BLaER1 (cell line): ENCODE data around the gene CLN6.
"Not testable (repeated sequence)": the region's sequence is repeated elsewhere in the genome, so short reads cannot be mapped to it uniquely, and the experiment has no call there.

Experiments used
- H3K27ac ChIP-seq: shearing (Covaris generic); formaldehyde crosslinking; 2 replicates; pipeline ENCODE4 v1.8.1; 2022
- H3K27me3 ChIP-seq: shearing (Covaris generic); formaldehyde crosslinking; 2 replicates; pipeline ENCODE4 v1.8.1; 2022
- H3K36me3 ChIP-seq: shearing (Covaris generic); formaldehyde crosslinking; 2 replicates; pipeline ENCODE4 v1.8.1; 2022
- H3K4me1 ChIP-seq: shearing (Covaris generic); formaldehyde crosslinking; 2 replicates; pipeline ENCODE4 v1.8.1; 2022
- H3K4me2 ChIP-seq: shearing (Covaris generic); formaldehyde crosslinking; 2 replicates; pipeline ENCODE4 v1.8.1; 2022
- H3K4me3 ChIP-seq: shearing (Covaris generic); formaldehyde crosslinking; 2 replicates; pipeline ENCODE4 v1.8.1; 2022
- H3K9ac ChIP-seq: shearing (Covaris generic); formaldehyde crosslinking; 2 replicates; pipeline ENCODE4 v1.8.1; 2022
- H3K9me3 ChIP-seq: shearing (Covaris generic); formaldehyde crosslinking; 2 replicates; pipeline ENCODE4 v1.8.1; 2022
- H4K20me1 ChIP-seq: shearing (Covaris generic); formaldehyde crosslinking; 2 replicates; pipeline ENCODE4 v1.8.1; 2022
- Cebpa-rat ChIP-seq: shearing (Covaris generic); IDR thresholded peaks from 2 replicates; pipeline ENCODE4 v1.8.1; 2022

CLN6 gene

GRCh38 chr15:68224546-68225250 lies 4.8 kb downstream of the CLN6 start:
- peaks cover 67% of the 10 kb centered on the region for H3K4me1 ChIP-seq
- peak overlapping the region; percentile 94 for H3K4me2 ChIP-seq
- peaks cover 20% of the 10 kb centered on the region for H3K9me3 ChIP-seq
- H4K20me1 ChIP-seq: no peaks in the 10 kb centered on the region
- peaks cover 20% of the 10 kb centered on the region for H3K36me3 ChIP-seq
- H3K27me3 ChIP-seq: no peaks in the 10 kb centered on the region
- H3K27ac ChIP-seq: peak overlapping the region; percentile 100
- TF ChIP-seq Cebpa-rat: no peak
- peak overlapping the region; percentile 56; the same call in 1 of the 2 replicates for H3K9ac ChIP-seq
- H3K4me3 ChIP-seq: peak overlapping the region; percentile 27; the same call in 1 of the 2 replicates

DNA sequence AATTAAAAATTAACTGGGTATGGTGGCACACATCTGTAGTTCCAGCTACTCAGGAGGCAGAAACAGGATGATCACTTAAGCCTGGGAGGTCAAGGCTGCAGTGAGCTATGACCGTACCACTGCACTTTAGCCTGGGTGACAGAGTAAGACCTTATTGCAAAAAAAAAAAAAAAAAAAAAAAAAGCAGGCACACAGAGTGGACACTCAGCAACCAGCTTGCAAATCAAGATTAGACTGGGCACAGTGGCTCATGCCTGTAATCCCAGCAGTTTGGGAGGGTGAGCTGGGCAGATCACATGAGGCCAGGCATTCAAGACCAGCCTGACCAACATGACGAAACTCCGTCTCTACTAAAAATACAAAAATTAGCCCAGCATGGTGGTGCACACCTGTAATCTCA lies 5.4 kb downstream of the CLN6 start:
- no peaks in the 10 kb centered on the region for H3K27me3 ChIP-seq
- peaks cover 73% of the 10 kb centered on the region for H3K4me1 ChIP-seq
- peaks cover 26% of the 10 kb centered on the region for H3K9me3 ChIP-seq
- peaks cover 26% of the 10 kb centered on the region for H3K36me3 ChIP-seq
- H3K4me2 ChIP-seq: peak overlapping the region; percentile 94
- H4K20me1 ChIP-seq: no peaks in the 10 kb centered on the region
- H3K4me3 ChIP-seq: peak overlapping the region; percentile 27; the same call in 1 of the 2 replicates
- TF ChIP-seq Cebpa-rat: no peak
- peak overlapping the region; percentile 56; the same call in 1 of the 2 replicates for H3K9ac ChIP-seq
- H3K27ac ChIP-seq: peak overlapping the region; percentile 100

DNA sequence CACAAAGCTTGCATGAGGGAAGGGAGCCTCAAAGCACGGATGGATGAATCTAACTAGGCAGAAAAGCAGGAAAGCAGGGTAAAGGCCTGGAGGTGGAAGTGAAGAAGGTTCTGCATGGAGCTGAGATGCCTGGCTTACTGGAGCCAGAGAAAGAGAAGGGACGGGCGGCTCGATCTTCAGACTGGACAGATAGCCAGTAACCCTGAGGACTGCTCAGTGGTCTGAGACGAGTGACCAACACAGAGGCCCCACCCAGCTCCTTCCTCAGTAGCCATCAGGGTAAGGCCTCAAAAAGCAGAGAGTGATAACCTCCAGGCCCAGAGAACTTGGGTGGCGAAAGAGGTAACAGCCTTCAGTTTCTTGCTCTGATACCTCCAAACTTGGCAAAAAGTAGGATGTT lies 6.4 kb downstream of the CLN6 start:
- peaks cover 27% of the 10 kb centered on the region for H3K9me3 ChIP-seq
- peaks cover 71% of the 10 kb centered on the region for H3K4me1 ChIP-seq
- H3K9ac ChIP-seq: peak overlapping the region; percentile 56; the same call in 1 of the 2 replicates
- TF ChIP-seq Cebpa-rat: no peak
- peak overlapping the region; percentile 100 for H3K27ac ChIP-seq
- no peak overlapping the region for H3K4me3 ChIP-seq
- H3K4me2 ChIP-seq: peak overlapping the region; percentile 94
- no peaks in the 10 kb centered on the region for H3K27me3 ChIP-seq
- H3K36me3 ChIP-seq: peaks cover 35% of the 10 kb centered on the region
- H4K20me1 ChIP-seq: no peaks in the 10 kb centered on the region

GRCh38 chr15:68222432-68222743 lies 7.1 kb downstream of the CLN6 start:
- H3K4me3 ChIP-seq, H3K4me2 ChIP-seq, H4K20me1 ChIP-seq, H3K9ac ChIP-seq, H3K27me3 ChIP-seq: not testable (repeated sequence)
- H3K4me1 ChIP-seq: peaks cover 63% of the 10 kb centered on the region
- 0 out of 2 replicates have a peak overlapping the region, but pooled peaks have one; percentile 35 for H3K27ac ChIP-seq
- peaks cover 43% of the 10 kb centered on the region for H3K36me3 ChIP-seq
- H3K9me3 ChIP-seq: peaks cover 27% of the 10 kb centered on the region

DNA sequence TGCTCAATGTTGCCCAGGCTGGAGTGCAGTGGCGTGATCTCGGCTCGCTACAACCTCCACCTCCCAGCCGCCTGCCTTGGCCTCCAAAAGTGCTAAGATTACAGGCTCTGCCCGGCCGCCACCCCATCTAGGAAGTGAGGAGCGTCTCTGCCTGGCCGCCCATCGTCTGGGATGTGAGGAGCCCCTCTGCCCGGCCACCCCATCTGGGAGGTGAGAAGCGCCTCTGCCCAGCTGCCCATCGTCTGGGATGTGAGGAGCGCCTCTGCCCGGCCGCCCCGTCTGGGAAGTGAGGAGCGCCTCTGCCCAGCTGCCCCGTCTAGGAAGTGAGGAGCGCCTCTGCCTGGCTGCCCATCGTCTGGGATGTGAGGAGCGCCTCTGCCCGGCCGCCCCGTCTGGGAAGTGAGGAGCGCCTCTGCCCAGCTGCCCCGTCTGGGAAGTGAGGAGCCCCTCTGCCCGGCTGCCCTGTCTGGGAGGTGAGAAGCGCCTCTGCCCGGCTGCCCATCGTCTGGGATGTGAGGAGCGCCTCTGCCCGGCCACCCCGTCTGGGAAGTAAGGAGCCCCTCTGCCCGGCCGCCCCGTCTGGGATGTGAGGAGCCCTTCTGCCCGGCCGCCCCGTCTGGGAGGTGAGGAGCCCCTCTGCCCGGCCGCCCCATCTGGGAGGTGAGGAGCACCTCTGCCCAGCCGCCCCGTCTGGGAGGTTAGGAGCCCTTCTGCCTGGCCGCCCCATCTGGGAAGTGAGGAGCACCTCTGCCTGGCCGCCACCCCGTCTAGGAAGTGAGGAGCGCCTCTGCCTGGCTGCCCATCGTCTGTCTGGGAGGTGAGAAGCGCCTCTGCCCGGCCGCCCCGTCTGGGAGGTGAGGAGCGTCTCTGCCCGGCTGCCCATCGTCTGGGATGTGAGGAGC lies 7.7 kb downstream of the CLN6 start:
- Histone ChIP-seq H3K36me3 (peaks cover 49% of the 10 kb centered on the region), H3K27ac (0 out of 2 replicates have a peak overlapping the region, but pooled peaks have one; percentile 35), H3K4me1 (peaks cover 57% of the 10 kb centered on the region), H3K9me3 (peaks cover 27% of the 10 kb centered on the region)
- not testable (repeated sequence) for H3K4me2 ChIP-seq, H3K27me3 ChIP-seq, H4K20me1 ChIP-seq, H3K4me3 ChIP-seq, H3K9ac ChIP-seq

DNA sequence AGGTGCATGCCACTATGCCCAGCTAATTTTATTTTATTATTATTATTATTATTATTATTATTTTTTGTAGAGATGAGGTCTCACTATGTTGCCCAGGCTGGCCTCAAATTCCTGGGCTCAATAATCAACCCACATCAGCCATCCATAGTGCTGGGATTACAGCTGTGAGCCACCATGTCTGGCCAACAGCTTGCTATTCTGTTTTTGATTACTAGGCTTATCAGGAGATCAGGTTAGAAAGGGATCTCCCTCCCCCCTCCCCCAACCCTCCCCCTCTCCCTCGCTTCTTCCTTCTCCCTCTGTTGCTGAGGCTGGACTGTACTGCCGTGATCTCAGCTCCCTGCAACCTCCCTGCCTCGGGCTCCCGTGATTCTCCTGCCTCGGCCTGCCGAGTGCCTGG lies 8.6 kb downstream of the CLN6 start:
- H3K27ac ChIP-seq: no peak overlapping the region
- no peak overlapping the region for H3K4me3 ChIP-seq
- H3K9me3 ChIP-seq: peaks cover 27% of the 10 kb centered on the region
- TF ChIP-seq Cebpa-rat: no peak
- H4K20me1 ChIP-seq: no peaks in the 10 kb centered on the region
- no peak overlapping the region for H3K4me2 ChIP-seq
- no peaks in the 10 kb centered on the region for H3K27me3 ChIP-seq
- H3K4me1 ChIP-seq: peaks cover 53% of the 10 kb centered on the region
- H3K9ac ChIP-seq: no peak overlapping the region
- peaks cover 57% of the 10 kb centered on the region for H3K36me3 ChIP-seq

- Histone ChIP-seq H4K20me1 (no peaks in the 10 kb centered on the region), H3K27me3 (no peaks in the 10 kb centered on the region), H3K27ac (peak overlapping the region; percentile 57; the same call in 1 of the 2 replicates), H3K4me2 (no peak overlapping the region), H3K36me3 (peaks cover 58% of the 10 kb centered on the region), H3K4me1 (peaks cover 53% of the 10 kb centered on the region), H3K9me3 (peaks cover 27% of the 10 kb centered on the region), H3K4me3 (no peak overlapping the region), H3K9ac (no peak overlapping the region)
- no peak for TF ChIP-seq Cebpa-rat
These were observed 9.0 kb downstream of the CLN6 start for GRCh38 chr15:68220489-68220888.

- no peak overlapping the region for H3K9ac ChIP-seq
- H3K4me3 ChIP-seq: no peak overlapping the region
- peak overlapping the region; percentile 57; the same call in 1 of the 2 replicates for H3K27ac ChIP-seq
- no peak overlapping the region for H3K4me2 ChIP-seq
- TF ChIP-seq Cebpa-rat: no peak
- H3K27me3 ChIP-seq: no peaks in the 10 kb centered on the region
- H3K4me1 ChIP-seq: peaks cover 55% of the 10 kb centered on the region
- no peaks in the 10 kb centered on the region for H4K20me1 ChIP-seq
- peaks cover 27% of the 10 kb centered on the region for H3K9me3 ChIP-seq
- H3K36me3 ChIP-seq: peaks cover 58% of the 10 kb centered on the region
These were observed 10.4 kb downstream of the CLN6 start for GRCh38 chr15:68218847-68219798.

DNA sequence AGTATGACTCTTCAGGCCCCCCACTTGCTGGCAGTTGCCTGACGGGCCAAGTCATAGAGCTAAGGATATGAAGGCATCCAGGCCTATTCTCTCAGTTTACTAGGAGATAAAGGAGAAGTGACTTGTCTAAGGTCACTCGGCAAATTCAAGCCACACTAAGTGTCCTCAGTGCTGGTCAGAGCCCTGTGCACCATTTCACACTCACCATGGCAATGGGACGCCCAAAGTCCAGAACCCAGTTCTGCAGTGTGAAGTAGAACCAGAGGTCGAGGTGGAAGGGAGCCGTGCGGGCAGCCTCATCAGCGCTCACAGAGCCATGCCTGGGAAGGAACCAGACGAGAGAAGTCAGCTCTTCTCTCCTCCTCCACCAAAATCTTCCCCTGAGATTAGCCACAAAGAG lies 11.2 kb downstream of the CLN6 start:
- no peak overlapping the region for H3K27ac ChIP-seq
- TF ChIP-seq Cebpa-rat: no peak
- peaks cover 58% of the 10 kb centered on the region for H3K36me3 ChIP-seq
- H4K20me1 ChIP-seq: no peaks in the 10 kb centered on the region
- peaks cover 55% of the 10 kb centered on the region for H3K4me1 ChIP-seq
- no peak overlapping the region for H3K4me2 ChIP-seq
- no peak overlapping the region for H3K4me3 ChIP-seq
- H3K27me3 ChIP-seq: no peaks in the 10 kb centered on the region
- peaks cover 27% of the 10 kb centered on the region for H3K9me3 ChIP-seq
- no peak overlapping the region for H3K9ac ChIP-seq
